Stimulated activated CD8-positive, alpha-beta memory T cell treated with anti-CD3 and anti-CD28 coated beads, Interleukin-15, amount 100 ng/mL, for 48 hours (primary cell): ENCODE data around the gene CEP164.
A peak's percentile ranks its signal among the peaks of the same experiment; 100 is the strongest.

Experiments used
- DNase-seq, 2 donors: peaks; one replicate each; pipeline ENCODE4 v3.0.0-alpha.2; 2020; ENCODE audit warnings: low read depth in 2 of 2

The CEP164 gene

GRCh38 chr11:117420598-117420997 lies 92.9 kb downstream of the CEP164 start:
- DNase-seq, result no peak

GRCh38 chr11:117421041-117421440 lies 93.4 kb downstream of the CEP164 start:
- no peak for DNase-seq

GRCh38 chr11:117421476-117421875 lies 93.8 kb downstream of the CEP164 start:
- DNase-seq, result no peak

GRCh38 chr11:117423046-117423575 lies 95.5 kb downstream of the CEP164 start:
- no peak for DNase-seq

GRCh38 chr11:117424781-117425180 lies 97.1 kb downstream of the CEP164 start:
- DNase-seq, result no peak

GRCh38 chr11:117425679-117426296 lies 98.1 kb downstream of the CEP164 start:
- no peak for DNase-seq

GRCh38 chr11:117426297-117426685 lies 98.6 kb downstream of the CEP164 start:
- DNase-seq, result peak; percentile 44 to 46

GRCh38 chr11:117426941-117427340 lies 99.3 kb downstream of the CEP164 start:
- DNase-seq, result no peak

GRCh38 chr11:117427356-117427874 lies 99.8 kb downstream of the CEP164 start:
- DNase-seq, result no peak

GRCh38 chr11:117428186-117428855 lies 100.7 kb downstream of the CEP164 start:
- DNase-seq, result no peak

- no peak for DNase-seq
Observed at GRCh38 chr11:117428856-117429229, 101.2 kb downstream of the CEP164 start.

- no peak for DNase-seq
Observed at GRCh38 chr11:117430293-117430955, 102.8 kb downstream of the CEP164 start.

GRCh38 chr11:117431436-117431835 lies 103.8 kb downstream of the CEP164 start:
- DNase-seq, result no peak

GRCh38 chr11:117433717-117434116 lies 106.1 kb downstream of the CEP164 start:
- DNase-seq, result no peak

GRCh38 chr11:117434481-117434880 lies 106.8 kb downstream of the CEP164 start:
- no peak for DNase-seq

GRCh38 chr11:117435326-117435725 lies 107.7 kb downstream of the CEP164 start:
- no peak for DNase-seq

- no peak for DNase-seq
Observed at GRCh38 chr11:117437041-117437790, 109.6 kb downstream of the CEP164 start.

- DNase-seq, result no peak
Observed at GRCh38 chr11:117437791-117438130, 110.1 kb downstream of the CEP164 start.

- DNase-seq, result peak in 1 of 2 donors; percentile 20
Observed at GRCh38 chr11:117438371-117439000, 110.8 kb downstream of the CEP164 start.

- DNase-seq, result no peak
Observed at GRCh38 chr11:117439256-117439655, 111.6 kb downstream of the CEP164 start.

- DNase-seq, result no peak
Observed at GRCh38 chr11:117440258-117440657, 112.6 kb downstream of the CEP164 start.
